ENCODE data around the gene OR52B6.
A peak's percentile ranks its signal among the peaks of the same experiment; 100 is the strongest.
"Not testable (repeated sequence)": the region's sequence is repeated elsewhere in the genome, so short reads cannot be mapped to it uniquely, and the experiment has no call there.

The OR52B6 gene

DNA sequence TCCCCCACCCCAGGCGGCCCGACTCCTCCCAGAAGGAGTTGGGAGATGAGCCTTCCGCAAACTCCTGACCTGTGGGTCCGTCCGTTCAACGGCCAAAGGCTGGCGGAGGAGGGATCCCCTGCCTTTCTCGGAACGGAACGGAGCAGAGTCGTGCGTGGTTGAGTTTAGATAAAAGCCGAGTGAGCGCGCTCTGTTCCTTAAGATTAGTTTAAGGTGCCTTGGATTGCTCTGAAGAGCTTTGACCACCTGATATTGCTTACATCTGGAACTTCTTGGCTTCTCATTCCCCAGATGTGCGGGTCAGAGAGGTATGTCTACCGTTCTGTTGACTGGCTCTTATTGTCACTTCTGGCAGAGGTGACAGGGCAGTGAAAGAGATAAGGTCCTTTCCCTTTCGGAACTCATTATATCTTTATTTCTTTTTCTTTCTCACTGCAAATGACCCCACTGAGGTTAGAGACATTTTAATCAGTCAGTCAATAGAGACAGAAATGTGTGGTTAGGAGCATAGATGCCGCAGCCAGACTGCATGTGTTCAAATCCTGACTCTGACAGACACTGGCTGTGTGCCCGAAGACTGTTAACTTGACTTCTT lies 16.0 kb downstream of the OR52B6 start, which contains the start of gene TRIM6:
TRIM6 (plus strand) TSS at position 31 of the 595 bp plus-strand sequence; CDS start at position 292, 261 bp downstream.
- DNase-seq = no peak

DNA sequence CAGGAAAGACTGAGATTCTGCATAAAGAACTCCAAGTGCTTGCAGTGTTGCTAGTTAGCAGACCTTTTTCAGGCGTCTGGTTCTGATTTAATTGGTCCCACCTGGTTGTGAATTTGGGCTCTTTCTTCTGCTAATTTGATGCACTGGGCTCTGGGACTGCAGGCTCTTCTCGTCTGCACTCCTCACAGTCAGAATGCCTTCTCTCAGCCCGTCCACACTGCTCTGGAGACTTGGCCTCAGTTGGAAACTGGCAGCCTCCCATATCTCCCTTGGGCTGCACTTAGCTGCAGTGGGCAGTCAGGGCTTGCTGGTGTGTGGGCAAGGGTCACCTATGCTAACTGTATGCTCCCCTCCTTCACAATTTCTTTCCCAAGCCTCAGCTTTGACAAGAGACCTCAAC lies 17.3 kb downstream of the OR52B6 start:
- DNase-seq = no peak

- peak; percentile 35 for DNase-seq
Observed at GRCh38 chr11:5600374-5600851, 19.7 kb downstream of the OR52B6 start.

- not testable (repeated sequence) for DNase-seq
Observed at GRCh38 chr11:5602791-5603190, 22.1 kb downstream of the OR52B6 start.

DNA sequence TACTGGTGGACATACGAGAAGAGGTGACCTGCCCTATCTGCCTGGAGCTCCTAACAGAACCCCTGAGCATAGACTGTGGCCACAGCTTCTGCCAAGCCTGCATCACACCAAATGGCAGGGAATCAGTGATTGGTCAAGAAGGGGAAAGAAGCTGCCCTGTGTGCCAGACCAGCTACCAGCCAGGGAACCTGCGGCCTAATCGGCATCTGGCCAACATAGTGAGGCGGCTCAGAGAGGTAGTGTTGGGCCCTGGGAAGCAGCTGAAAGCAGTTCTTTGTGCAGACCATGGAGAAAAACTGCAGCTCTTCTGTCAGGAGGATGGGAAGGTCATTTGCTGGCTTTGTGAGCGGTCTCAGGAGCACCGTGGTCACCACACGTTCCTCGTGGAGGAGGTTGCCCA lies 22.6 kb downstream of the OR52B6 start:
- DNase-seq = no peak

GRCh38 chr11:5604896-5605295 lies 24.2 kb downstream of the OR52B6 start:
- DNase-seq = no peak

DNA sequence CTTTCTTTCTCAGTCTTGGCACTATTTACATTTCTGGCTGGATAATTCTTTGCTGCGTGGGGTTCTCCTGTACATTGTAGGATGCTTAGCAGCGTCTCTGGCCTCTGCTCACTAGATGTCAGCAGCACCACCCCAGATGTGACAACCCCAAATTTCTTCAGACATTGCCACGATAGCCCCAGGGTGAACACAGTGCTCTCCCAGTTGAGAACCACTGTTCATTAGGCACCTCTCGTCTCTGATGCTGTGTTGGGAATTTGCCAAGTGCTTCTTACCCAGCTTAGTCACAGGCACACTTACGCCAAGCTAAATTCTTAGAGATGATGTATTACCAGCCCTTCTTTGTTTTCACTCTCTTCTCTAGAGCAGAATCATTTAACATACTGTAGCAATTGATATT lies 25.2 kb downstream of the OR52B6 start:
- DNase-seq = no peak

DNA sequence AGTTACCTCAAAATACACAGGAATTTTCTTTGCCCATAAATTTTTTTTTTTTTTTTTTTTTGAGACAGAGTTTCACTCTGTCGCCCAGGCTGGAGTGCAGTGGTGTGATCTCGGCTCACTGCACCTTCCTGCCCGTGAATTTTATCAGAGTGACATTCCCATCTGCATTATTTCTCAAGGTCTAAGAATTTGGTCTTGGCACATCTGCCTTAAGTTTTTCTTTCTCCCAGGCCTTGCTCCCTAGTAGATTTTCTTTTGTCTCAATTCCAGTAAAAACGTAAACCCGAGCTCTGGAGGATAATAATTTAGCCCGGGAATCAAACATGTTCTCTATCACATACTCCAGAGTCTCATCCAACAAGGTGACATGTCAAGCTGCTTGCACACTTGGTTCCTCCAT lies 28.1 kb downstream of the OR52B6 start:
- DNase-seq = no peak

DNA sequence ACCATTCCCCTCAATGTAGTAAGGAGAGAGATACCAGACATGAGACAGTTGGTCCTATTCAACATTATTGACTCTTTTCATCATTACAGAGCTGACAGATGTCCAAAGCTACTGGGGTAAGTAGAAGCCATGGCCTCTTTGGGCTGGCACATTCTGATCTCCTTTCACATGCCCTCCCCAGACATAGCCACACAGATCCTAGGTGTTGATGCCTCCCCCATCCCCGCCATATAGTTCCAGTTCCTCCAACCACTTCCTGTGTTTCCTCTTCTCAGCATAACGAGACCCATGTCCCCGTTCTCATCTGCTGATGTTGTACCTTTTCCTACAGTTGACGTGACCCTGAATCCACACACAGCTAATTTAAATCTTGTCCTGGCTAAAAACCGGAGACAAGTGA lies 29.8 kb downstream of the OR52B6 start:
- no peak for DNase-seq

DNA sequence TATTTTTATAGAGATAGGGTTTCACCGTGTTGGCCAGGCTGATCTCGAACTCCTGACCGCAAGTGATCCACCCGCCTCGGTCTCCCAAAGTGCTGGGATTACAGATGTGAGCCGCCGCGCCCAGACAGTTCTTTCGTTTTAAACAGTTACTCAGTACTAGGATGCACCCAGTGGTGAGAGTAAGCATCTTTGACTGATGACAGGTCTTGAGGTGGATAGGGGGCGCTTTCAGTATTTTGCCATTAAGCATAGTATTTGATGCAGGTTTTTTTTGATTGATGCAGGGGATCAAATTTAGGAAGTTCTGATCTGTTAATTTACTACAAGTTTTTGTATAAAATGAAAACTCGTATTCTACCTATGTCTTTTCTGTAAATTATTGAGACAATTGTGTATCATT lies 30.9 kb downstream of the OR52B6 start:
- no peak for DNase-seq

DNA sequence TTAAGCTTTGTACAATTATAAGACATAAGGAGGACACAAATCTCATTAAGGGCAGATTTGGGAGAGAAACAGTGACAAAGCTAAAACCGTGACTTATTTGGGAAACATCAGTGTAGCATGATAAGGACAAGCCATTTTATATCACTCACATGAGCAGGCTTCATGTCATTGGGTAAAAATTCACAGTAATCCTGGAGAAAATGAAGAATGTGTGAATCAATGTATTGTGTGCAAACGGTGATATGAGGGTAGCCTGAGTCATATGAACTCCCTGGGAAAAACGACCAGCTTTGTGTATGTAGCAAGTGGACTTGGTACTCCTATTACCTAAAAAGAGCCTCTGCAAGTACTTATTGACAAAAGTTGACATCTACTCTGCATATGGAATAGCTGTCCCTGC lies 38.1 kb downstream of the OR52B6 start:
- no peak for DNase-seq

DNA sequence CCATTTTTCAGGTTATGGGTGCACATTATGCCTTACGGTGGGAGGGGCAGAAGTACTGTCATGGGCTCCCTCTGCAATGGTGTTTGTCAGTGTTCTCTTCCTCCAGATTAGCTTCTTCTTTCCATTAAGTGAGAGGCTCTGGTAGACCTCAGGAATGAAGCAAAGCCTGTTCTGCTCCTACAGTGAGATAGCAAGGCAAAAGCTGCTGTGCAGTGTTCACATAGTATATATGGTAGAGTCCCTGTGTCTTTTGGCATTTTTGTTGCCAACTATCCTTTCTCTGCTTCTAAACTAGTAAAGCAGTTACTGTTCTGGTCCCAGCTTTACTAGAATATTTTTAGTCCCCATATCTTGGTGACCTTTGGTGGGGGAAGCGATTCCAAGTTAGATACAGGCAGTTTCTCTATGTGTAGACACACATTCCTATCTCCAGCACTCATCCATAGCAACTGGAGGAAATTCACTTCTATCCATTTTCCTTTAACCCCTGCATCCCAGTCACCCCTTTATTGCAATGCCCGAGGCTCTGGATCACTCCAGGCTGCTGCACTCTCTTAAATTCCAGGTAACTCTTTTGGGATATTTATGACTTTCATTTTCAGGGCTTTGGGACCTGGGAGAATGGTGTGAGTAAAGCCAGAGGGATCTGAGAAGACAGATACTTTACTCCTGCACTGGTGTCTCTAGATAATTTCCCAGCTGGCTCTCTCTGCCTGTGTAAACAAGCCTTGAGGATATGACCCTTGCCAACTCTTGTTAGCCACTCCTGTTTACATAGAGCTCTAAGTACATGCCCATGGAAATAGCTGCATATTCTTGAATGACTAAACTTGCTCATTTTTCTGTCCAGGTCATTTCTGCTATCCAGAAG lies 40.2 kb downstream of the OR52B6 start:
- no peak for DNase-seq

DNA sequence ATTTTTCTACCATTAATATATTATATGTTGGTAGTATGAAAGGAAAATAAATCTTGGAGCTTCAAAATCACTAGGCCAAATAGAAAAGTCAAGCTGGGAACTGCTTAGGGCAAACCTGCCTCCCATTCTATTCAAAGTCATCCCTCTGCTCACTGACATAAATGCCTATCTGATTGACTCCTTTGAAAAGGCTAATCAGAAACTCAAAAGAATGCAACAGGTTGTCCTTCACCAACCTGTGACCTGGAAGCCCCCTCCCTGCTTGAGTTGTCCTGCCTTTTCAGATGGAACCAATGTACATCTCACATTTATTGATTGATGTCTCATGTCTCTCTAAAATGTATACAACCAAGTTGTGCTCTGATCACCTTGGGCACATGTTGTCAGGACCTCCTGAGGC lies 40.9 kb downstream of the OR52B6 start:
- no peak for DNase-seq

GRCh38 chr11:5622802-5623201 lies 42.1 kb downstream of the OR52B6 start:
- DNase-seq = no peak

- peak; percentile 51 for DNase-seq
Observed at GRCh38 chr11:5624489-5625279, 44.0 kb downstream of the OR52B6 start, which contains the start of gene TRIM34. TSS of gene TRIM34 (plus strand) at chr11:5625001. CDS start at chr11:5632332, 7,331 bp downstream.

DNA sequence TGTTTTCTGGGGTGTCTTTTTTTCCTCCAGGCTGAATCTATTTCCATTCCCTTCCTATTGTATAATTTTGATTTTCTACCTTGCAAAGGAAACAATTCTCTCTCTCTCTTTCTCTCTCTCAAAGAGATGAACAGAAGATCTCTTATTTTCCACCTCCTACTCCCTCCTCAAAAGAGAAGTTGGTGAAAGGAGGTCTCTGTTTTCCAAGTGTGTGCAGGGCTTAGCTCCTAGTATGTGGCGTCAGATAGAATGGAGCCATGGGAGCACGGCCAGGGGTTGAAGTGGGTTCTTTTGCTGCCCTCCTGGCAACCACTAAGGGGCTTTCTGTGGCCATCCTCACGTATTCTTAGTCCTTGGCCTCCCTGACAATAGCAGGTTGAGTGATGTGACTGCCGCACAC lies 44.6 kb downstream of the OR52B6 start:
- no peak for DNase-seq

DNA sequence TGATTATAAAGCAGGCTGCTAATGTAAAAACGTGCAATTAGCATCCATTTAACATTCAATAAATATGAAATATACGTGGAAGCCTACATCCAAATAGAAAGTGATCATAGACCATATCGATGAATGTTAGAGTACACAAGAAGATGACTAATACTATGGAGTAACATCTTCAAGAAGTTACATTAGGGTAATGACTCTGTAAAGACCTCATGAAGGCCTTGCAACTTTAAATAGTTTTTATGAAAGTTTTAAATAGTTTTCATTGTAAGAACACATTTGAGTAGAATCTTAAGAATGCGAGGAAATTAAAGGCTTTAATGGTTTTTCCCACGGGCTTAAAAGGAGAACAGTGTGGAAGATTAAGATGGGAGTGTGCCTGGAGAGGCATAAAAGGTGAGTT lies 45.5 kb downstream of the OR52B6 start:
- no peak for DNase-seq

GRCh38 chr11:5631417-5631816 lies 50.7 kb downstream of the OR52B6 start:
- no peak for DNase-seq

Data from effector CD4-positive, alpha-beta T cell (primary cell).